ENCODE measurements around the gene KIR3DL3.

DNA sequence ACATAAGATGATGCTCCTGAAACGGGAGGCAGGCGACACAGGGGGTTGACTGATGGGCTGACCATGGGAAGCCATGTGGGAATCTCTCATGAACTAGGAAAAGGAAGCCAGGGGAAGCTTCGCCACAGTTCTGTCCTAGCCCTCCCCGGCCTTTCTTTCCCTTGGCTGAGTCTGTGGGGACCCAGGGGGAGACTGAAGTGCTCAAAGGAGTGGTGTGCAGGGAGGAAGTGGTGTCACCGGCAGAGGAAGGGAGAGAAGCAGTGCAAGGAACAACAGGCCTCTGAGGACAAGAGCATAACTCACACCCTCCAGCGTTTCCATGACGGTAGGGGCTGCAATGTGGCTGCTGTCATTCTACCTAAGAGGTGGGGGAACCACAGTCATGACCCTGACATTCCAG, 1.1 kb downstream of the KIR3DL3 start:
- TF ChIP-seq SRF (CRISPR knock-in tag; IDR thresholded peaks at IDR 0.05) (no peak), MBD2 (IDR thresholded peaks at IDR 0.05; ENCODE audit: borderline replicate concordance, low read depth) (no peak), ZNF785 (CRISPR knock-in tag; IDR thresholded peaks at IDR 0.05) (no peak), HDAC1 (IDR thresholded peaks at IDR 0.05) (no peak), ILF3 (IDR thresholded peaks at IDR 0.05; ENCODE audit: borderline replicate concordance) (no peak), MAFK (IDR thresholded peaks at IDR 0.05; ENCODE audit: low read length) (no peak), CBX3 (IDR thresholded peaks at IDR 0.05; ENCODE audit: borderline replicate concordance in 1 of 2, low read length in 2 of 2) (no peak)
- TF ChIP-seq, protein P1, sequence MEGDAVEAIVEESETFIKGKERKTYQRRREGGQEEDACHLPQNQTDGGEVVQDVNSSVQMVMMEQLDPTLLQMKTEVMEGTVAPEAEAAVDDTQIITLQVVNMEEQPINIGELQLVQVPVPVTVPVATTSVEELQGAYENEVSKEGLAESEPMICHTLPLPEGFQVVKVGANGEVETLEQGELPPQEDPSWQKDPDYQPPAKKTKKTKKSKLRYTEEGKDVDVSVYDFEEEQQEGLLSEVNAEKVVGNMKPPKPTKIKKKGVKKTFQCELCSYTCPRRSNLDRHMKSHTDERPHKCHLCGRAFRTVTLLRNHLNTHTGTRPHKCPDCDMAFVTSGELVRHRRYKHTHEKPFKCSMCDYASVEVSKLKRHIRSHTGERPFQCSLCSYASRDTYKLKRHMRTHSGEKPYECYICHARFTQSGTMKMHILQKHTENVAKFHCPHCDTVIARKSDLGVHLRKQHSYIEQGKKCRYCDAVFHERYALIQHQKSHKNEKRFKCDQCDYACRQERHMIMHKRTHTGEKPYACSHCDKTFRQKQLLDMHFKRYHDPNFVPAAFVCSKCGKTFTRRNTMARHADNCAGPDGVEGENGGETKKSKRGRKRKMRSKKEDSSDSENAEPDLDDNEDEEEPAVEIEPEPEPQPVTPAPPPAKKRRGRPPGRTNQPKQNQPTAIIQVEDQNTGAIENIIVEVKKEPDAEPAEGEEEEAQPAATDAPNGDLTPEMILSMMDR (IDR thresholded peaks at IDR 0.05 in 2 of 3, conservative IDR thresholded peaks at IDR 0.05 in 1 of 3; ENCODE audit: insufficient read depth in 2 of 3, low read depth in 1 of 3, low read length in 3 of 3) = no peak
- TF ChIP-seq, protein P2, sequence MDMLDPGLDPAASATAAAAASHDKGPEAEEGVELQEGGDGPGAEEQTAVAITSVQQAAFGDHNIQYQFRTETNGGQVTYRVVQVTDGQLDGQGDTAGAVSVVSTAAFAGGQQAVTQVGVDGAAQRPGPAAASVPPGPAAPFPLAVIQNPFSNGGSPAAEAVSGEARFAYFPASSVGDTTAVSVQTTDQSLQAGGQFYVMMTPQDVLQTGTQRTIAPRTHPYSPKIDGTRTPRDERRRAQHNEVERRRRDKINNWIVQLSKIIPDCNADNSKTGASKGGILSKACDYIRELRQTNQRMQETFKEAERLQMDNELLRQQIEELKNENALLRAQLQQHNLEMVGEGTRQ (CRISPR knock-in tag; IDR thresholded peaks at IDR 0.05) = no peak
- TF ChIP-seq, protein P3, sequence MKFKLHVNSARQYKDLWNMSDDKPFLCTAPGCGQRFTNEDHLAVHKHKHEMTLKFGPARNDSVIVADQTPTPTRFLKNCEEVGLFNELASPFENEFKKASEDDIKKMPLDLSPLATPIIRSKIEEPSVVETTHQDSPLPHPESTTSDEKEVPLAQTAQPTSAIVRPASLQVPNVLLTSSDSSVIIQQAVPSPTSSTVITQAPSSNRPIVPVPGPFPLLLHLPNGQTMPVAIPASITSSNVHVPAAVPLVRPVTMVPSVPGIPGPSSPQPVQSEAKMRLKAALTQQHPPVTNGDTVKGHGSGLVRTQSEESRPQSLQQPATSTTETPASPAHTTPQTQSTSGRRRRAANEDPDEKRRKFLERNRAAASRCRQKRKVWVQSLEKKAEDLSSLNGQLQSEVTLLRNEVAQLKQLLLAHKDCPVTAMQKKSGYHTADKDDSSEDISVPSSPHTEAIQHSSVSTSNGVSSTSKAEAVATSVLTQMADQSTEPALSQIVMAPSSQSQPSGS (CRISPR knock-in tag; IDR thresholded peaks at IDR 0.05) = no peak
- TF ChIP-seq, protein P4, sequence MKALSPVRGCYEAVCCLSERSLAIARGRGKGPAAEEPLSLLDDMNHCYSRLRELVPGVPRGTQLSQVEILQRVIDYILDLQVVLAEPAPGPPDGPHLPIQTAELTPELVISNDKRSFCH (CRISPR knock-in tag; IDR thresholded peaks at IDR 0.05) = no peak
- TF ChIP-seq, protein P4 (tag; IDR thresholded peaks at IDR 0.05) = no peak
